ENCODE results near the gene GAS2.

DNA sequence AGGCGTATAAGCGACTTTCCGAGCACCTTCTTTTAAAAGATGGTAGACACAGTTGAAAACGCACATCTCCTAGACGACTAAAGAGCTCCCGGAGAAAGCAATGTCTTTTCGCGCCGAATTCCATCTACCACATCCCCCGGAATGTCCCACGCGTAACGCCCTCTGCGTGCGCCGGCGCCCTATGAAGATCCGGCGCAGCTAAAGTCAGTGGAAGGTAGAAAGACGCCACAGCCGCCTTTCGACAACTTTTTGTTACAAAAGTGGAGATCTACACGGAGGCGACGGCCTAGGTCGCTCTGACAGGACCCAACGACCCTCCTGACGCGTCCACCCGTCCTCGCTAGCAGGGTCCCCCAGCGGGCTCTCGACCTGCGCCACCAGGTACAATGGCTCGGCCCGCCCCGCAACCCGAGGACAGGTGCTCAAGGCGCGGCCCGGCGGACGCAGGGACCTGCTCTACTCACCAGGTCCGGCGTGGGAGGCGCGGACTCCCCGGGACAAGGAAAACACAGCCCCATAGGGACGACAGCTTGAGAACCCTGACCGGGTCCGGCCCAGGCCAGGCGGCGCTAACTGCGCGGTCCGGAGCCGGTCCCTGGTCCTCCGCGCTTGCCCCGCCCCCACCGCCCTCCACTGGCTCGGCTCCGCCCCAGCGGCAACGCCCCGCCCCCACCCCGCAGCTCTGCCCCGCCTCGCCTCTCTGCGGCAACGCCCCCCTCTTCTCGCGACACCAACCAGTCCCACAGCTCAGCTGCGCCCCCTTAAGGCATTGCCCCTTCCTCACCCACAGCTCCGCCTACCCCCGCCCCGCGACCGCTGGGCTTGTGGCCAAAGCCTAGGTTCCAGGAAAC is 163.0 kb downstream of the GAS2 start, which contains the start of gene SVIP:
- TF ChIP-seq FIP1L1 (IDR thresholded peaks at IDR 0.05; ENCODE audit: low read depth, low read length, poor library complexity, severe bottlenecking): no peak
- no peak for TF ChIP-seq JUNB (CRISPR knock-in tag; conservative IDR thresholded peaks at IDR 0.05)
- TF ChIP-seq NR2C2 (CRISPR knock-in tag; IDR thresholded peaks at IDR 0.05): no peak
- no peak for TF ChIP-seq NR2C2 (tag; IDR thresholded peaks at IDR 0.05)

All from K562 (cell line).